ENCODE measurements around the gene SHROOM4.

DNA sequence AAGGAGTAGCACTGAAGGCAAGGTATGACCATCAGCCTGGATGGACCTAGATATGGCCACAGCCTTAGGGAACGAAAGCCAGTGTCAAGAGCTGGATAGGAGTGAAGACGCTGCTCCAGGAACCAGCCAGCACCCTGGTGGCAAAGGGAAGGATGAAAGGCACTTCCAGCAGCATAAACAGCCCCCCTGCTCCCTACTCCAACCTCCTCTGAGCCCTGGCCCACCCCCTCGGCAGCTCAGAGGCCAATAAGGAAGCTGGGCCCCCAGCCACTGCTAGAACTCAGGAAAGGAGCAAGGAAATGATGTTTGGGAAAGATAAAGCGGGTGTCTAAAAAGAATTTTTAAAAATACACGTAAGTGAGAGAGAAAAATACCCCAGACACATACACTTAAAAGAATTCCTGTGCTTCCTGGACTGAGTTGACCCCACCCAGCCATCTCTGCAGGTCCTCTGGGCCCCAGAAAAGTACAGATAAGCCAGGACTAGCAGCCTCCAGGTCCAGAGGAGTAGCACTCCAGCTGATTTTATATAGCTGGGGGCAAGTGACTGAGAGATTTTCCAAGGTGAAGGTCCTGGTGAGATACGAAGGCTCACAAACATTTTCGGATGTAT is 170.4 kb downstream of the SHROOM4 start:
- TF ChIP-seq SP1 (CRISPR knock-in tag; IDR thresholded peaks at IDR 0.05), result no peak
- TF ChIP-seq PURB (CRISPR knock-in tag; IDR thresholded peaks at IDR 0.05; ENCODE audit: low read depth), result no peak
- TF ChIP-seq, protein P1, sequence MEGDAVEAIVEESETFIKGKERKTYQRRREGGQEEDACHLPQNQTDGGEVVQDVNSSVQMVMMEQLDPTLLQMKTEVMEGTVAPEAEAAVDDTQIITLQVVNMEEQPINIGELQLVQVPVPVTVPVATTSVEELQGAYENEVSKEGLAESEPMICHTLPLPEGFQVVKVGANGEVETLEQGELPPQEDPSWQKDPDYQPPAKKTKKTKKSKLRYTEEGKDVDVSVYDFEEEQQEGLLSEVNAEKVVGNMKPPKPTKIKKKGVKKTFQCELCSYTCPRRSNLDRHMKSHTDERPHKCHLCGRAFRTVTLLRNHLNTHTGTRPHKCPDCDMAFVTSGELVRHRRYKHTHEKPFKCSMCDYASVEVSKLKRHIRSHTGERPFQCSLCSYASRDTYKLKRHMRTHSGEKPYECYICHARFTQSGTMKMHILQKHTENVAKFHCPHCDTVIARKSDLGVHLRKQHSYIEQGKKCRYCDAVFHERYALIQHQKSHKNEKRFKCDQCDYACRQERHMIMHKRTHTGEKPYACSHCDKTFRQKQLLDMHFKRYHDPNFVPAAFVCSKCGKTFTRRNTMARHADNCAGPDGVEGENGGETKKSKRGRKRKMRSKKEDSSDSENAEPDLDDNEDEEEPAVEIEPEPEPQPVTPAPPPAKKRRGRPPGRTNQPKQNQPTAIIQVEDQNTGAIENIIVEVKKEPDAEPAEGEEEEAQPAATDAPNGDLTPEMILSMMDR (IDR thresholded peaks at IDR 0.05 in 2 of 3, conservative IDR thresholded peaks at IDR 0.05 in 1 of 3; ENCODE audit: insufficient read depth in 2 of 3, low read depth in 1 of 3, low read length in 3 of 3), result no peak
- TF ChIP-seq, protein P2, sequence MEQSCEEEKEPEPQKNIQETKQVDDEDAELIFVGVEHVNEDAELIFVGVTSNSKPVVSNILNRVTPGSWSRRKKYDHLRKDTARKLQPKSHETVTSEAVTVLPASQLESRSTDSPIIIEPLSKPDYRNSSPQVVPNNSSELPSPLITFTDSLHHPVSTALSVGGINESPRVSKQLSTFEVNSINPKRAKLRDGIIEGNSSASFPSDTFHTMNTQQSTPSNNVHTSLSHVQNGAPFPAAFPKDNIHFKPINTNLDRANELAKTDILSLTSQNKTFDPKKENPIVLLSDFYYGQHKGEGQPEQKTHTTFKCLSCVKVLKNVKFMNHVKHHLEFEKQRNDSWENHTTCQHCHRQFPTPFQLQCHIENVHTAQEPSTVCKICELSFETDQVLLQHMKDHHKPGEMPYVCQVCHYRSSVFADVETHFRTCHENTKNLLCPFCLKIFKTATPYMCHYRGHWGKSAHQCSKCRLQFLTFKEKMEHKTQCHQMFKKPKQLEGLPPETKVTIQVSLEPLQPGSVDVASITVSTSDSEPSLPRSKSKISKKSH (CRISPR knock-in tag; IDR thresholded peaks at IDR 0.05), result no peak
- TF ChIP-seq EP300 (IDR thresholded peaks at IDR 0.05; ENCODE audit: low read length), result no peak
- TF ChIP-seq, protein P3, sequence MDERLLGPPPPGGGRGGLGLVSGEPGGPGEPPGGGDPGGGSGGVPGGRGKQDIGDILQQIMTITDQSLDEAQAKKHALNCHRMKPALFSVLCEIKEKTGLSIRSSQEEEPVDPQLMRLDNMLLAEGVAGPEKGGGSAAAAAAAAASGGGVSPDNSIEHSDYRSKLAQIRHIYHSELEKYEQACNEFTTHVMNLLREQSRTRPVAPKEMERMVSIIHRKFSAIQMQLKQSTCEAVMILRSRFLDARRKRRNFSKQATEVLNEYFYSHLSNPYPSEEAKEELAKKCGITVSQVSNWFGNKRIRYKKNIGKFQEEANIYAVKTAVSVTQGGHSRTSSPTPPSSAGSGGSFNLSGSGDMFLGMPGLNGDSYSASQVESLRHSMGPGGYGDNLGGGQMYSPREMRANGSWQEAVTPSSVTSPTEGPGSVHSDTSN (CRISPR knock-in tag; IDR thresholded peaks at IDR 0.05; ENCODE audit: low read depth), result no peak
- TF ChIP-seq, protein P3 (tag; conservative IDR thresholded peaks at IDR 0.05; ENCODE audit: low read depth), result no peak
- no peak for TF ChIP-seq KLF10 (CRISPR knock-in tag; IDR thresholded peaks at IDR 0.05)
- TF ChIP-seq ESRRA (IDR thresholded peaks at IDR 0.05; ENCODE audit: borderline replicate concordance, low read depth), result no peak

Measured in K562 (cell line).